NB4 (cell line): ENCODE results near the gene TCF4.

ENCODE experiments used
- MAX ChIP-seq: IDR thresholded peaks from 2 replicates; pipeline ENCODE4 v1.6.1; 2011; ENCODE audit warnings: low read depth, low read length
- MYC ChIP-seq: IDR thresholded peaks from 2 replicates; pipeline ENCODE4 v1.6.1; 2011; ENCODE audit warnings: low read depth, low read length
- POLR2A ChIP-seq: IDR thresholded peaks from 2 replicates; pipeline ENCODE4 v1.6.1; 2011; ENCODE audit warnings: mild to moderate bottlenecking; ENCODE audit not compliant: insufficient read length; ENCODE audit errors: extremely low read depth
- TF ChIP-seq, protein P1 (sequence below): IDR thresholded peaks from one replicate; pipeline ENCODE4 v1.5.1; 2012; ENCODE audit warnings: low read depth, low read length

DNA sequence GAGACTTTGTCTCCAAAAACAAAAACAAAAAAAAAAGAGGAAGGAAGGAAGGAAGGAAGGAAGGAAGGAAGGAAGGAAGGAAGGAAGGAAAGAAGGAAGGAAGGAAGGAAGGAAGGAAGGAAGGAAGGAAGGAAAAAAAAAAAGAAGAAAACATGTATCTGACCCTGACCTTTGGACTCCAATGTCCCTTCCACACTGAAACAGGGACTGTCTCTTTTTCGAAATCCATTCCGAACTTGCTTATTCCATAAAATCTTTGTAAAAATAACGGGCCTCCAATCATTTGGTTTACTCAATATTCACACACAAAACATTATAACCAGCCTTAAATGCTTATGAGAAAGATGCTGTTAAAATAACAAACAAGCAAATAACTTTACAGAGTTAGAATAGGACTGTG, 225.7 kb downstream of the TCF4 start:
- TF ChIP-seq, protein P1, sequence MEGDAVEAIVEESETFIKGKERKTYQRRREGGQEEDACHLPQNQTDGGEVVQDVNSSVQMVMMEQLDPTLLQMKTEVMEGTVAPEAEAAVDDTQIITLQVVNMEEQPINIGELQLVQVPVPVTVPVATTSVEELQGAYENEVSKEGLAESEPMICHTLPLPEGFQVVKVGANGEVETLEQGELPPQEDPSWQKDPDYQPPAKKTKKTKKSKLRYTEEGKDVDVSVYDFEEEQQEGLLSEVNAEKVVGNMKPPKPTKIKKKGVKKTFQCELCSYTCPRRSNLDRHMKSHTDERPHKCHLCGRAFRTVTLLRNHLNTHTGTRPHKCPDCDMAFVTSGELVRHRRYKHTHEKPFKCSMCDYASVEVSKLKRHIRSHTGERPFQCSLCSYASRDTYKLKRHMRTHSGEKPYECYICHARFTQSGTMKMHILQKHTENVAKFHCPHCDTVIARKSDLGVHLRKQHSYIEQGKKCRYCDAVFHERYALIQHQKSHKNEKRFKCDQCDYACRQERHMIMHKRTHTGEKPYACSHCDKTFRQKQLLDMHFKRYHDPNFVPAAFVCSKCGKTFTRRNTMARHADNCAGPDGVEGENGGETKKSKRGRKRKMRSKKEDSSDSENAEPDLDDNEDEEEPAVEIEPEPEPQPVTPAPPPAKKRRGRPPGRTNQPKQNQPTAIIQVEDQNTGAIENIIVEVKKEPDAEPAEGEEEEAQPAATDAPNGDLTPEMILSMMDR: no peak
- TF ChIP-seq POLR2A (no peak), MYC (no peak), MAX (no peak)
